HepG2 (cell line): ENCODE data around the gene EML2. TPM values are rescaled to one million over a fixed set of nuclear protein-coding genes. Genes with fewer than 3 reads are reported as not detected.

Experiments used
- ATAC-seq: fragments of 200-7000 bp; cut with Tn5 transposase; 3 replicates; pipeline ENCODE4 v1.9.1; 2020; ENCODE audit warnings: mild to moderate bottlenecking, moderate library complexity
- BruUV-seq: library from RNA; stranded (reverse); fragments of 400-500 nt; replicated peaks from 2 replicates; lab custom pipeline; 2021; lab: Mats Ljungman, UMichigan
- CTCF ChIA-PET: fragments of 300-600 bp; formaldehyde crosslinking; extraction: SDS; loops from one replicate; lab custom pipeline; 2021; ENCODE audit warnings: low total read pairs, inconsistent platforms, low intra/inter-chr PET ratio; lab: Yijun Ruan, JAX
- POLR2A ChIA-PET: fragments of 350-600 bp; sonication (Branson Sonifier 250); formaldehyde crosslinking; loops from one replicate; lab custom pipeline; 2020; ENCODE audit warnings: antibody characterized with exemption, inconsistent platforms; lab: Yijun Ruan, JAX
- DNase-seq: peaks from one replicate; pipeline ENCODE4 v3.0.0-alpha.2; 2015; ENCODE audit warnings: low spot score
- FAIRE-seq: peaks from 3 replicates; lab custom pipeline; 2011; peaks lifted over from hg19 to GRCh38; lab: Jason Lieb, UNC
- H2AFZ ChIP-seq: one replicate; pipeline ENCODE4 v1.6.1; 2011; ENCODE audit warnings: low read length, inconsistent platforms
- H3K27ac ChIP-seq: fragments of 300-600 bp; 3 replicates; pipeline ENCODE4 v1.8.0; 2011; ENCODE audit warnings: mixed run types, mild to moderate bottlenecking, mixed read lengths, low read length, inconsistent platforms; ENCODE audit not compliant: insufficient read depth; ENCODE audit errors: extremely low read length
- H3K27me3 ChIP-seq, 2 experiments: fragments of 200-600 bp in 1 of 2; 2 replicates in 1 of 2; 3 replicates in 1 of 2; pipeline versions ENCODE4 v1.6.0 to v1.8.0; 2011; ENCODE audit warnings: low read length in 2 of 2, mild to moderate bottlenecking in 2 of 2, moderate library complexity in 2 of 2, inconsistent platforms in 1 of 2; ENCODE audit not compliant: insufficient read depth in 2 of 2, control insufficient read depth in 1 of 2
- H3K36me3 ChIP-seq, 2 experiments: fragments of 200-600 bp in 1 of 2; replicated peaks in 1 of 2; 2 replicates in 1 of 2; 3 replicates in 1 of 2; pipeline versions ENCODE4 v1.5.1 to v1.8.0; 2011; ENCODE audit warnings: low read length in 2 of 2, inconsistent platforms in 1 of 2; ENCODE audit not compliant: insufficient read depth in 2 of 2, control insufficient read depth in 1 of 2
- H3K4me1 ChIP-seq: 2 replicates; pipeline ENCODE4 v1.5.1; 2012; ENCODE audit warnings: low read length, inconsistent platforms; ENCODE audit not compliant: insufficient read depth
- H3K4me2 ChIP-seq: 2 replicates; pipeline ENCODE4 v1.6.0; 2011; ENCODE audit warnings: low read depth, low read length, inconsistent platforms
- H3K4me3 ChIP-seq, 3 experiments: fragments of 200-600 bp in 1 of 3; sonication (generic), shearing (Covaris generic) in 1 of 3; replicated peaks in 1 of 3; 2 replicates each; pipeline ENCODE4 v1.5.1; 2011 to 2016; ENCODE audit warnings: low read length in 3 of 3, inconsistent platforms in 2 of 3, low read depth in 2 of 3, mild to moderate bottlenecking in 2 of 3, control low read depth in 1 of 3, mixed read lengths in 1 of 3; ENCODE audit not compliant: insufficient read depth in 1 of 3
- H3K79me2 ChIP-seq: one replicate; pipeline ENCODE4 v1.6.1; 2011; ENCODE audit warnings: low read length, inconsistent platforms; ENCODE audit not compliant: insufficient read depth
- H3K9ac ChIP-seq: 2 replicates; pipeline ENCODE4 v1.6.0; 2011; ENCODE audit warnings: mild to moderate bottlenecking, low read depth, low read length, inconsistent platforms; ENCODE audit not compliant: insufficient read depth
- H3K9me3 ChIP-seq: 2 replicates; pipeline ENCODE4 v1.5.1; 2012; ENCODE audit warnings: mild to moderate bottlenecking, low read length
- H4K20me1 ChIP-seq: 2 replicates; pipeline ENCODE4 v1.6.0; 2011; ENCODE audit warnings: inconsistent platforms, mild to moderate bottlenecking, low read length, moderate library complexity; ENCODE audit not compliant: insufficient read depth
- CBX5 ChIP-seq: sonication (generic); formaldehyde crosslinking; IDR thresholded peaks from 2 replicates; pipeline ENCODE4 v1.4.0; 2020; ENCODE audit warnings: missing genetic modification reagents, borderline replicate concordance
- CHD2 ChIP-seq: IDR thresholded peaks from 2 replicates; pipeline ENCODE4 v1.6.1; 2011; ENCODE audit warnings: low read depth, low read length, improper control_type of control experiment
- DPF2 ChIP-seq: sonication (generic); formaldehyde crosslinking; IDR thresholded peaks from 2 replicates; pipeline ENCODE4 v1.4.0; 2020; ENCODE audit warnings: mild to moderate bottlenecking, low read depth, missing genetic modification reagents, borderline replicate concordance
- SOX13 ChIP-seq, 3 experiments: fragments of 450-650 bp in 1 of 3; sonication (generic) in 1 of 3; formaldehyde crosslinking in 1 of 3; IDR thresholded peaks in 2 of 3; conservative IDR thresholded peaks in 1 of 3; 2 replicates each; pipeline versions ENCODE4 v1.5.0 to v1.6.1; 2016 to 2020; ENCODE audit warnings: antibody characterized with exemption in 1 of 3, mild to moderate bottlenecking in 1 of 3, missing compliant biosample characterization in 1 of 3, missing genetic modification reagents in 1 of 3, moderate library complexity in 1 of 3
- SRSF9 ChIP-seq: fragments of 200-400 bp; formaldehyde crosslinking; IDR thresholded peaks from 2 replicates; pipeline ENCODE4 v1.6.1; 2018; ENCODE audit warnings: borderline replicate concordance, mild to moderate bottlenecking, low read depth, low read length; ENCODE audit not compliant: insufficient read depth, poor library complexity, severe bottlenecking
- SSRP1 ChIP-seq: IDR thresholded peaks from 2 replicates; pipeline ENCODE4 v1.6.1; 2016; ENCODE audit warnings: control low read depth
- TAF1 ChIP-seq: sonication (generic); formaldehyde crosslinking; IDR thresholded peaks from 2 replicates; pipeline ENCODE4 v1.4.0; 2020; ENCODE audit warnings: missing genetic modification reagents
- TCF7 ChIP-seq: sonication (generic); IDR thresholded peaks from 2 replicates; pipeline ENCODE4 v1.6.1; 2016; ENCODE audit warnings: antibody characterized with exemption, low read depth
- TRIM24 ChIP-seq: sonication (generic); formaldehyde crosslinking; IDR thresholded peaks from 2 replicates; pipeline ENCODE4 v1.8.0; 2022; ENCODE audit warnings: mild to moderate bottlenecking, missing genetic modification reagents
- ZBTB7A ChIP-seq: sonication (generic); formaldehyde crosslinking; IDR thresholded peaks from 2 replicates; pipeline ENCODE4 v1.8.0; 2022; ENCODE audit warnings: mild to moderate bottlenecking, missing genetic modification reagents
- ZEB1 ChIP-seq: IDR thresholded peaks from 2 replicates; pipeline ENCODE4 v1.6.1; 2012; ENCODE audit warnings: mild to moderate bottlenecking, low read depth, inconsistent platforms; ENCODE audit not compliant: insufficient replicate concordance
- ZNF343 ChIP-seq: sonication (generic); formaldehyde crosslinking; IDR thresholded peaks from 2 replicates; pipeline ENCODE4 v1.4.0; 2020; ENCODE audit warnings: mild to moderate bottlenecking, missing genetic modification reagents
- ZNF782 ChIP-seq: sonication (generic); formaldehyde crosslinking; IDR thresholded peaks from 2 replicates; pipeline ENCODE4 v1.4.0; 2020; ENCODE audit warnings: missing genetic modification reagents, mild to moderate bottlenecking, borderline replicate concordance
- ZZZ3 ChIP-seq: sonication (generic); formaldehyde crosslinking; IDR thresholded peaks from 2 replicates; pipeline ENCODE4 v1.4.0; 2020; ENCODE audit warnings: missing genetic modification reagents, mild to moderate bottlenecking, borderline replicate concordance
- WGBS: methylation state at CpG from one replicate; pipeline ENCODE4 v1.1.6; 2017; ENCODE audit warnings: low lambda C conversion rate; 5-methylcytosine and 5-hydroxymethylcytosine counted together
- in situ Hi-C: cut with HindIII; loops from 2 replicates; pipeline ENCODE4 v1.10.0; 2017; ENCODE audit warnings: low pct_unique_long_range_greater_than_20kb; ENCODE audit not compliant: extremely low pct_ligation_motif_present
- intact Hi-C: fragments of 100-400 bp; cut with micrococcal nuclease; formaldehyde crosslinking; loops from one replicate; pipeline ENCODE4 v1.10.0; 2022; ENCODE audit not compliant: unreplicated experiment
- polyA plus RNA-seq, 8 experiments: library from polyadenylated mRNA; depleted of rRNA in 3 of 8; stranded (reverse) in 7 of 8; unstranded in 1 of 8; fragments of >200 nt; fragmentation: Illumina TruSeq in 4 of 8; extraction: Trizol in 4 of 8; gene quantifications; 2 replicates each; pipeline versions ENCODE4 v1.2.1 to v1.2.3, GENCODE V29; 2011 to 2016; ENCODE audit warnings: low read depth in 4 of 8, missing spikeins in 1 of 8, mixed read lengths in 1 of 8; ENCODE audit not compliant: insufficient read depth in 1 of 8
- total RNA-seq, 5 experiments: library from RNA; depleted of rRNA; stranded (reverse); fragments of >200 nt; fragmentation: Illumina TruSeq; extraction: Trizol; gene quantifications; 2 replicates each; pipeline ENCODE4 v1.2.3, GENCODE V29; 2016; ENCODE audit warnings: low read depth in 1 of 5
- TF ChIP-seq, protein P1 (sequence below): sonication (generic); formaldehyde crosslinking; IDR thresholded peaks from 2 replicates; pipeline ENCODE4 v1.9.0; 2021; ENCODE audit warnings: missing genetic modification reagents, borderline replicate concordance

The EML2 gene
- total and polyA plus RNA-seq, 2 of the 13 experiments (the other 11 are each of a cell fraction or from before 2014, with no cell fraction given), result 7.3 to 12.9 TPM

DNA sequence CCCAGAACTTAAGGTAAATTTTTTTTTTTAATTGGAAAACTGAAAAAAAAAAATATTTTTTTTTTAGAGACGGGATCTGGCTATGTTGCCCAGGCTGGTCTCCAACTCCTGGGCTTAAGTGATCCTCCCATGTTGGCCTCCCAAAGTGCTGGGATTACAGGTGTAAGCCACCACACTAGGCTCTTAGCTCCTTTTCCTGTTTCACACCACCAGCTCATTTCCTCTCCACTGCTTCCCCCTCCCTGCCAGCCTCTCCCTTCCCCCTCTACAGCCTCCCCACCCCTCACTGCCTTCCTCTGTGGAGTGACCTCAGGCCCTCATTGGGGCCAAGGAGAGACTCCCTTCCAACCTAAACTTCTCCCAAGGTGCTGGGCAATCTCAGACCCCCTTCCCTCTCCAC is 24.6 kb upstream of the EML2 start:
- in situ Hi-C loops (no loop called here), intact Hi-C loops (no loop called here)
- no peak for DNase-seq
- Histone ChIP-seq H3K4me2 (0 out of 2 replicates have a peak overlapping the region, but pooled peaks have one; percentile 18), H2AFZ (no peak overlapping the region), H3K4me3 (no peak overlapping the region), H4K20me1 (no peaks in the 10 kb centered on the region), H3K79me2 (no peaks in the 10 kb centered on the region), H3K9me3 (no peaks in the 10 kb centered on the region), H3K4me1 (peaks cover 34% of the 10 kb centered on the region), H3K27me3 (peaks cover 0 to 8% of the 10 kb centered on the region in 2 experiments; a peak in 2 of 5 replicates), H3K36me3 (no peaks in the 10 kb centered on the region), H3K9ac (no peak overlapping the region), H3K27ac (no peak overlapping the region)
- CTCF ChIA-PET, result no interaction called here
- no TSS peak for BruUV-seq
- POLR2A ChIA-PET, result no interaction called here
- 38% methylated on average over 1 of the region's 1 CpG for WGBS
- no peak for ATAC-seq
- no peak for FAIRE-seq
- TF ChIP-seq ZZZ3 (CRISPR knock-in tag) (no peak), CBX5 (CRISPR knock-in tag) (no peak), SRSF9 (no peak), ZNF343 (CRISPR knock-in tag) (no peak), SOX13 (IDR thresholded peaks at IDR 0.05) (no peak), SOX13 (CRISPR knock-in tag; conservative IDR thresholded peaks at IDR 0.05 in 1 of 2, IDR thresholded peaks at IDR 0.05 in 1 of 2) (no peak), ZBTB7A (CRISPR knock-in tag) (no peak), CHD2 (no peak), ZNF782 (CRISPR knock-in tag) (no peak), TRIM24 (no peak), TAF1 (CRISPR knock-in tag) (no peak), ZEB1 (no peak), TCF7 (no peak), SSRP1 (CRISPR knock-in tag) (no peak), DPF2 (CRISPR knock-in tag) (no peak)
- TF ChIP-seq, protein P1, sequence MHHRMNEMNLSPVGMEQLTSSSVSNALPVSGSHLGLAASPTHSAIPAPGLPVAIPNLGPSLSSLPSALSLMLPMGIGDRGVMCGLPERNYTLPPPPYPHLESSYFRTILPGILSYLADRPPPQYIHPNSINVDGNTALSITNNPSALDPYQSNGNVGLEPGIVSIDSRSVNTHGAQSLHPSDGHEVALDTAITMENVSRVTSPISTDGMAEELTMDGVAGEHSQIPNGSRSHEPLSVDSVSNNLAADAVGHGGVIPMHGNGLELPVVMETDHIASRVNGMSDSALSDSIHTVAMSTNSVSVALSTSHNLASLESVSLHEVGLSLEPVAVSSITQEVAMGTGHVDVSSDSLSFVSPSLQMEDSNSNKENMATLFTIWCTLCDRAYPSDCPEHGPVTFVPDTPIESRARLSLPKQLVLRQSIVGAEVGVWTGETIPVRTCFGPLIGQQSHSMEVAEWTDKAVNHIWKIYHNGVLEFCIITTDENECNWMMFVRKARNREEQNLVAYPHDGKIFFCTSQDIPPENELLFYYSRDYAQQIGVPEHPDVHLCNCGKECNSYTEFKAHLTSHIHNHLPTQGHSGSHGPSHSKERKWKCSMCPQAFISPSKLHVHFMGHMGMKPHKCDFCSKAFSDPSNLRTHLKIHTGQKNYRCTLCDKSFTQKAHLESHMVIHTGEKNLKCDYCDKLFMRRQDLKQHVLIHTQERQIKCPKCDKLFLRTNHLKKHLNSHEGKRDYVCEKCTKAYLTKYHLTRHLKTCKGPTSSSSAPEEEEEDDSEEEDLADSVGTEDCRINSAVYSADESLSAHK (CRISPR knock-in tag), result no peak
